IPS-18a (cell line): ENCODE data around the gene NDRG2.
"Not testable (repeated sequence)": the region's sequence is repeated elsewhere in the genome, so short reads cannot be mapped to it uniquely, and the experiment has no call there.

Experiments
- H3K27ac ChIP-seq: one replicate; pipeline ENCODE4 v1.5.1; 2013; ENCODE audit warnings: low read length
- H3K27me3 ChIP-seq: one replicate; pipeline ENCODE4 v1.6.1; 2013; ENCODE audit warnings: mild to moderate bottlenecking, low read length; ENCODE audit not compliant: control insufficient read depth, insufficient read depth
- H3K36me3 ChIP-seq: one replicate; pipeline ENCODE4 v1.6.1; 2013; ENCODE audit warnings: low read depth, low read length; ENCODE audit not compliant: control insufficient read depth
- H3K4me1 ChIP-seq: one replicate; pipeline ENCODE4 v1.6.1; 2013; ENCODE audit warnings: low read depth, low read length; ENCODE audit not compliant: control insufficient read depth
- H3K4me3 ChIP-seq: one replicate; pipeline ENCODE4 v1.5.1; 2013; ENCODE audit warnings: low read length
- H3K9ac ChIP-seq: one replicate; pipeline ENCODE4 v1.6.1; 2013; ENCODE audit warnings: mild to moderate bottlenecking, low read length, moderate library complexity
- H3K9me3 ChIP-seq: one replicate; pipeline ENCODE4 v1.6.1; 2013; ENCODE audit warnings: low read depth, low read length; ENCODE audit not compliant: control insufficient read depth

NDRG2 gene

DNA sequence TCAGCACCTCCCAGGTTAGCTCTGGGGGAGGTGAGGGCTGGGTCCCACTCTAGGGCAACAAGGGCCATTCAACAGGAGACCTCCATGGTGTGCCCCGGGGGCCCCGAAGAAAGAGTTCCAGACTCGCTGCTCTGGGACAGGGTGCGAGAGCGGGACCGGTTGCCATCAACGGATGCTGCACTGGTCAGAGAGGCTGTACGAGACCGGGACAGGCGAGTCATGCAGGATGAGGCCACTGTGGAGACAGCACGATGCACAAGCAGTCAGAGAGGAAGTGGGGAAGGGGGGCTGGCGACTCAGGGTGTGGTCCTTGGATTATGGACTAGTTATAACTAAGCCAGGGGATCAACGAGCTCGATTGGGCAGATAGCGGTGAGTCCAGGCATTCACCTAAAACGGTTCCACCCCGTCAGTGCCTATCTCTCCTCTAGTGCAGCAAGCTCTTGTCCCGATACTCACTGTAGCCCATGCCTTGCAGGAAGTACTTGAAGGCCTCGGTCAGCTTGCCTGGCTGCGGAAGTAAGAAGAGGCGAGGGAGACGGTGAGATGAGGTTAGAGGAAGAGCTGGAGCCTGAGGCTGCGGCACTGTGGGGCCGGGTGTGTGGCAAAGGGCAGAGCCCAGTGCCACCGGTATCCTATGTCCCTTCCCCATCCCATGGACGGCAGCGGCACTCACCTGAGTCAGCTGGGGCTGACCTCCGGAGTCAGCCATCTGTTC lies 7.2 kb downstream of the NDRG2 start:
- H3K9me3 ChIP-seq = no peaks in the 10 kb centered on the region
- H3K4me3 ChIP-seq = no peak overlapping the region
- H3K27ac ChIP-seq = no peak overlapping the region
- H3K9ac ChIP-seq = no peak overlapping the region
- H3K36me3 ChIP-seq = no peaks in the 10 kb centered on the region
- H3K4me1 ChIP-seq = peaks cover 6% of the 10 kb centered on the region
- H3K27me3 ChIP-seq = peaks cover 4% of the 10 kb centered on the region

DNA sequence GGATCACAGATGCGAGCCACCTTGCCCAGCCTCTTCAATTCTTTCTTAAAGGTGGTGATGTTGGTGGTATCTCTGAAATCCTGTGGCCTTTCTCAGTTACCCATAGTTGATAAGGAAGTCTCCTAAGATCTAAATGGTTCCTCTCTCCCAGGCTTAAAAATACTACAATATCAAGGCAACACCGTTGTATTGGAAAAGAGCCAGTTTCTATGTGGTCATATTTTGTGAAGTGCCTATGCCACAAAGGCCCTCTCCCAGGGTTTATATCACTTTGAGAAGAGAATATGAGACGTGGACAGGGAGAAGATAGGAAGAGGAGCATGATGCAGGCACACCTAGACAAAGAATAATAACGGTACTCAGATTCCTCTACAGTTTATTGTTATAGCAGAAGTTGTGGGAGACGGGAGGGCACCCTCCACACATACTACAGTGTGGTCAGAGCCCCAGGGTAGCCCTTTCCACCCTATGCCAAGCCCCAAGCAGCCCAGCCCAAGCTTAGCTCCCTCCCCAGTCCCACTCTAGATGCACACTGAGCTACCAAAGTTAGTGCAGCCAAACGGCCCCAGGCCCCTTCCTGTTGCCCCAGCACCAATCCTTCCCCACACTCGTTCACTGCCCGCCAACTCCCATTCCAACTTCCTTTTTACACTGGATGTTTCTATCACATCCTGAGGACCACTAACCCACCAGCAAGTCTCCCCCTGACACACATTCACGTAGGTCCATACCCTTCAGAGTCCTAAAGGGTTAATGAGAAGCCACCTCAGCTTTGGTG lies 8.3 kb downstream of the NDRG2 start:
- no peaks in the 10 kb centered on the region for H3K36me3 ChIP-seq
- H3K27me3 ChIP-seq = no peaks in the 10 kb centered on the region
- H3K9ac ChIP-seq = no peak overlapping the region
- no peaks in the 10 kb centered on the region for H3K9me3 ChIP-seq
- no peak overlapping the region for H3K27ac ChIP-seq
- H3K4me3 ChIP-seq = no peak overlapping the region
- peaks cover 6% of the 10 kb centered on the region for H3K4me1 ChIP-seq

DNA sequence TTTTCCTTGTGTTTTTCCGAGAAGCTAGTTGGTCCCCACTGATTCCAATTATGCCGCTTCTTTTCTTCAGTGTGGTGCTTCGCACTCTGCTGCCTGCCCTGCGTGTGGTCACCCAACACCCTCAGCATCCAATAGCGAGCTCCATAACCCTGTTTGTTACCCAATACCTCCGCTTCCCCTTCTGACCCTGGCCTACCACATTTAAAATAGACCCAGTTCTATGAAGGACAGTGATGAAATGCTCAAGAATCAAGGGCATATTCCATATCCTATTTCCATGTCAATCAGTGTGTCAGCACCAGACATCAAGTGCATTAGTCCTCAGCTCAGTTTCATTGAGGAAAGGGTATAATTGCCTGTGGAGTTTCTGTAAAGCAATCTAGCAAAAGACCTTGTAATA lies 9.5 kb downstream of the NDRG2 start:
- Histone ChIP-seq H3K27me3 (no peaks in the 10 kb centered on the region), H3K36me3 (no peaks in the 10 kb centered on the region)

DNA sequence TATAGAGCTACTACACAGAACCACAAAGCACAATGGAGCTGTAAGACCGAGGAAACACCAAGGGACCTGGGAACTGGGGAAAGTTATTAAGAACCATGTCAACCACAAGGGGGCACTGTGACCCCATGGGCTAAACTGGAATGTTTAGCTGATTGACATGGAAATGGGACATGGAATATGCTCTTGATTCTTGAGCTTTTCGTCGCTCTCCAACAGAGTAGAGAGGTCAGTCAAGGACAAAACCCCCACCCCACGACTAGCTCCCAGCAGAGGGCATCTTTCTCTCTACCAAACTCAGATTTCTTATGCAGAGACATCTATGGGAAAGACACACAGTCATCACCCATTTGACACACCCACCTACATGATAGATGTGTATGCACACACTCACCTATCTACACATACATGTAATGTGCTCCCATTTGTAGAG lies 10.1 kb downstream of the NDRG2 start:
- no peaks in the 10 kb centered on the region for H3K9me3 ChIP-seq
- no peak overlapping the region for H3K4me3 ChIP-seq

More for the DNA sequence above, 9.5 kb downstream of the NDRG2 start:
- H3K4me3 ChIP-seq = no peak overlapping the region
- H3K9ac ChIP-seq = no peak overlapping the region
- peaks cover 6% of the 10 kb centered on the region for H3K4me1 ChIP-seq
- H3K27ac ChIP-seq = no peak overlapping the region
- no peaks in the 10 kb centered on the region for H3K9me3 ChIP-seq

DNA sequence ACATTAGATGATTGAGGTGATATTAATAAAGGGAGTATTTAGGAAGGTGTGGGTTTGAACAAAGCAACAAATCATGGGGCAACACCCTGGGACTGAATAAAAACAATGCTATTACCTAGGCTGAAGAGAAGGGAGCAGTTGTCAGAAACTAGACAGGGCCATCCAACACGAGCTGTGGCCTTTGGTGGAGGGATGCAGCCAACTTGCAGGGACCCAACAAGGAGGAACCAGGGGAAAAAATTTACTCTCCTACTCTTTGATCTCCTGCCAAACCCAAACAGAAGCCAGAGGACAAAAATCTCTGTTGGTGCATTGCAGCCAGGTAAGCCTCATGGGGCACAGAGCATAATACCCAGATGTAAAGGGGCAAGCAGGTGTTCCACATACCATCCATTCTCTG lies 13.7 kb downstream of the NDRG2 start:
- Histone ChIP-seq H3K4me1 (peaks cover 6% of the 10 kb centered on the region), H3K27me3 (no peaks in the 10 kb centered on the region), H3K4me3 (no peak overlapping the region), H3K27ac (no peak overlapping the region), H3K9me3 (no peaks in the 10 kb centered on the region), H3K9ac (no peak overlapping the region), H3K36me3 (no peaks in the 10 kb centered on the region)

More for the DNA sequence above, 10.1 kb downstream of the NDRG2 start:
- Histone ChIP-seq H3K27me3 (no peaks in the 10 kb centered on the region), H3K9ac (no peak overlapping the region), H3K36me3 (no peaks in the 10 kb centered on the region), H3K27ac (no peak overlapping the region), H3K4me1 (peaks cover 6% of the 10 kb centered on the region)

DNA sequence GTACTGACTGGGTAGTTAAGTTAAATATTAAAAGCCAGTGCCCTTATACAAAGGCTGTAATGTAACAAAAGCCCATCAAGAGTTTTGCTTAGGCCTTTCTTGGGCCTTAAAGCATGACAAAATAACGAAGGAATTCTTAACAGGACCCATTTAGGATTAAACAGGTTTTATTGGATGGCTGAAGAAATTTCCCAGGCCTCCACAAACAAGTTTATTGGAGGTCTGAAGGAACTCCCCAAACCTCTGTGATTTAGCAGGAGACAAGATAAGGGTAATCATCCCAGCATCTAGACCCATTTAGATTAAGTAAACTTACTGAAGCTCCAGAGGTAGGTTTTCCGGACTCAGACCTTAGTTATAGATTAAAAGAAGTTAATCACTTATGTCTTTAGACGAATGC lies 15.1 kb downstream of the NDRG2 start:
- H3K9ac ChIP-seq, H3K4me1 ChIP-seq, H3K9me3 ChIP-seq, H3K4me3 ChIP-seq, H3K27me3 ChIP-seq, H3K36me3 ChIP-seq, H3K27ac ChIP-seq: not testable (repeated sequence)

DNA sequence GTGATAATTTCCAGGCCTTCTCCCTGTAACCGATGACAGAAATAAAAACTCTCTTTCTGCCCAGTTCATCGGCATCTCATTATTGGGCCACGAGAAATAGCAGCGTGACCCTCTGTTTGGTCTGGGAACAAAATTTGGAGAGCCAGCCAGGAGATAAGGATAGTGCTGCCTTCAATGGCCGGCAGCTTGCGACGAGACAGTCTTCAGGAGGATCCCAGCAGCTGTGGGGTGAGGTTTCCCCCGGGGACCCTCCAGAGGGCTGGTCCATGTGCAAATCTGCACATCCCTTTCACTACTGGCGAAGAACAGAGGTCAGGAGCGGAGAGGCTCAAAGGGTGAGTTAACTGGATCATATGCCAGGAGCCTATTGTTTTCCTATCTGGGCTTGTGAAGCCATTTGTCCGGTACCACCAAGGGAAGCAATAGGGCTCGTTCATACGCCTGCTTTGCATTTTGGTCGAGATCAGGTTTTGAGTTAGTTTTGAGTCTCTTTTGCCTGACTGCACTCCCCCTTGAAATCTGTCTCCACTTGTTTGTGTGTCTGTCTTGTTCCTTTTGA lies 21.0 kb downstream of the NDRG2 start:
- Histone ChIP-seq H3K27me3 (no peaks in the 10 kb centered on the region), H3K4me1 (peaks cover 1% of the 10 kb centered on the region), H3K4me3 (no peak overlapping the region), H3K36me3 (no peaks in the 10 kb centered on the region), H3K9me3 (no peaks in the 10 kb centered on the region), H3K27ac (no peak overlapping the region), H3K9ac (no peak overlapping the region)

DNA sequence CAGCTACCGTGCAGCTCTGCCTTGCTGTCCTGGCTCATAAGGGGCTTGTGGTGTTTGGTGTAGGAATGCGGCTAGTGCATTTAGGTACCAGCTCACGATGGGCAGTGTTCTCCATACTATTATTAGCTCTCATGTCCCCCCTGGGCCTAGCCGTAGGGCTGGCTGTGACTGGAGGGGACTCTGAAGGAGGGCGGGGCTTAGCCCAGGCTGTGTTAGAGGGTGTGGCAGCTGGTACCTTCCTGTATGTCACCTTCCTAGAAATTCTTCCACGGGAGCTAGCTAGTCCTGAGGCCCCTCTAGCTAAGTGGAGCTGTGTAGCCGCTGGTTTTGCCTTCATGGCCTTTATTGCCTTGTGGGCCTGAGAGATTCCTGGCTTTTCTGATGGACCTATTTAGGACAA lies 23.6 kb downstream of the NDRG2 start:
- peaks cover 6% of the 10 kb centered on the region for H3K36me3 ChIP-seq
- H3K9me3 ChIP-seq = no peaks in the 10 kb centered on the region
- H3K4me1 ChIP-seq = peaks cover 8% of the 10 kb centered on the region
- H3K27me3 ChIP-seq = no peaks in the 10 kb centered on the region
- H3K4me3 ChIP-seq = no peak overlapping the region
- H3K27ac ChIP-seq = no peak overlapping the region
- H3K9ac ChIP-seq = no peak overlapping the region

DNA sequence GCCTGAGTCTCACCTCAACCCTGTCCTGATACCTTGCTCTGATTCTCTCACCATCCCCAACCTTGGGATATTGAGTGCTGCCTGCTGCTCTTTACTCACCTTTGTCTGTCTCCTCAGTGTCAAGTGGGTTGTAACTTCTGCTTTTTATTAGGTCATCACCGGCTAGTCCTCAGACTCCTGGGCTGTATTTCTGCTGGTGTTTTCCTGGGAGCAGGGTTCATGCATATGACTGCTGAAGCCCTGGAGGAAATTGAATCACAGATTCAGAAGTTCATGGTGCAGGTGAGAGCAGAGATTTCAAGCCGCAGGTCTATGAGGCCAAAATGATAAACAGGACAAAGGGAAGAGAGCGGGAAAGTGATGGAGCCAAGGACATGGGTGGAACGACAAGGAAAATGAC lies 25.3 kb downstream of the NDRG2 start:
- Histone ChIP-seq H3K9me3 (no peaks in the 10 kb centered on the region), H3K4me3 (no peak overlapping the region), H3K4me1 (peaks cover 8% of the 10 kb centered on the region), H3K36me3 (peaks cover 22% of the 10 kb centered on the region), H3K27ac (no peak overlapping the region), H3K27me3 (no peaks in the 10 kb centered on the region), H3K9ac (no peak overlapping the region)

DNA sequence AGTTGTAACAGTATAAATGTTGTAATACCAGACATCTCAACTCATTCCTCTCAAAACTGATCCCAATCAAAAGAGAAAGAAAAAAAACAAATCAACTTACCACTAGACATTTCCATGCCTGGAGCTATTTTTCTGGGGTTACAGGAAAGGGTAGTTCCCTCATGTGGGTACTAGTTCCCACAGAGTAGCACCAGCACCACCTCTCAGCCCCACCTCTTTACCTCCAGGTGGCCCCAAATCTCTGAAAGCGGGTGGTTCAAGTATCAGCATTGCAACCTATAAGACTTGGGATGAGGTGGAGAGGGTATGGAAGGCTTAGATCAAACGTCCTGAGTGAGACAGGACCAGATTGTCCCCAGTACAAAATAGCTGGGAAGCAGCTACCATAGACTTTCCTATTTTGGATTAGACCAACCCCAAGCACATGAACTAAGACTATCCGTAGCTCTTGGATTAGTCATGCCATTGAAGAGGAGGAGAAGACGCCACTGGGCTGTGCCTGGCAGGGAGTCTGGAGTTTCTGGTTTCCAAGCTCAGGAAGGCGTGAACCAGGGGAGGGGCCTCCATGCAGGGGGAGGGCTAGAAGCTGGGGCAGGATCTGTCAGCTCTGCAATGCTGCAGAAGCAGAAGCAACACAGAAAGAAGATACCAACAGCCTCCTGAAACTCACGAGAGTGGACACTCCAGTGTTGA lies 26.0 kb downstream of the NDRG2 start, which contains the start of gene SLC39A2:
Gene SLC39A2 (plus strand): TSS at position 620 of the 693 bp plus-strand sequence. CDS start 154 bp downstream, outside the sequence.
- Histone ChIP-seq H3K4me1 (peaks cover 8% of the 10 kb centered on the region), H3K9ac (no peak within 1 kb of the TSS), H3K9me3 (no peaks in the 10 kb centered on the region), H3K27ac (no peak within 1 kb of the TSS), H3K36me3 (peaks cover 30% of the 10 kb centered on the region), H3K4me3 (peak within 1 kb of the TSS; percentile 30), H3K27me3 (no peaks in the 10 kb centered on the region)

DNA sequence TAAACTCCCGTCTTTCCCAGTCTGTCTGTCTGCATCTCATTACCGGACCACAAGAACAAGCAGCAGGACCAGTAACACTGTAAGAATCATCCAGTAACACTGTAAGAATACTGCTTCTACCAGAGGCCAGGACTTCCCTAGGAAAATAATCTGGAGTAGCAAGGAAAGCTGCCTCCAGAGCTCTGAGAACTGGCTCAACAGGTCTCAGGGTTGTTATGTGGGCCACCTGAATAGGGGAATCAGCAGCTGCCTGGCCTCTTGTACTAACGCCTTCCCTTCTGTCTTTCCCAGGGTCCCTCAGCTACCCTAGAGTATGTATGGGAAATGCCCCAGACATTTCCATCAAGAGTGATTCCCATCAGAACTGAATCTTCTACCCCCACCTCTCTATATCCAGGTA lies 26.7 kb downstream of the NDRG2 start:
- H3K27ac ChIP-seq = no peak overlapping the region
- H3K36me3 ChIP-seq = peaks cover 33% of the 10 kb centered on the region
- H3K9ac ChIP-seq = no peak overlapping the region
- no peak overlapping the region for H3K4me3 ChIP-seq
- no peaks in the 10 kb centered on the region for H3K27me3 ChIP-seq
- no peaks in the 10 kb centered on the region for H3K9me3 ChIP-seq
- peaks cover 8% of the 10 kb centered on the region for H3K4me1 ChIP-seq
